CD14-positive monocyte (primary cell): ENCODE results near the gene GAS6. TPM values are rescaled to one million over a fixed set of nuclear protein-coding genes. Genes with fewer than 3 reads are reported as not detected.
"Not testable (repeated sequence)": the region's sequence is repeated elsewhere in the genome, so short reads cannot be mapped to it uniquely, and the experiment has no call there.

Experiments
- DNase-seq, 3 donors: peaks; one replicate each; pipeline ENCODE4 v3.0.0-alpha.2; 2011 to 2022
- H2AFZ ChIP-seq: 2 replicates; pipeline ENCODE4 v1.6.0; 2012; ENCODE audit warnings: mild to moderate bottlenecking, low read depth, low read length, inconsistent platforms; ENCODE audit not compliant: insufficient read depth, poor library complexity, severe bottlenecking
- H3K27ac ChIP-seq, 2 donors: 1 replicate in 1 of 2; 2 replicates in 1 of 2; pipeline ENCODE4 v1.5.1; 2012 to 2013; ENCODE audit warnings: low read length in 2 of 2, control low read depth in 1 of 2, inconsistent platforms in 1 of 2, low read depth in 1 of 2, mild to moderate bottlenecking in 1 of 2
- H3K27me3 ChIP-seq, 2 donors: one replicate each; pipeline versions ENCODE4 v1.6.0 to v1.6.1; 2011 to 2013; ENCODE audit warnings: low read length in 2 of 2; ENCODE audit not compliant: control insufficient read depth in 2 of 2, insufficient read depth in 2 of 2
- H3K36me3 ChIP-seq, 2 donors: replicated peaks in 1 of 2; 1 replicate in 1 of 2; 2 replicates in 1 of 2; pipeline versions ENCODE4 v1.5.1 to v1.6.1; 2012 to 2013; ENCODE audit warnings: low read length in 2 of 2, control low read depth in 1 of 2, inconsistent platforms in 1 of 2, mild to moderate bottlenecking in 1 of 2; ENCODE audit not compliant: insufficient read depth in 2 of 2, control insufficient read depth in 1 of 2
- H3K4me1 ChIP-seq, 2 donors: 1 replicate in 1 of 2; 2 replicates in 1 of 2; pipeline versions ENCODE4 v1.5.1 to v1.6.1; 2012 to 2013; ENCODE audit warnings: low read length in 2 of 2, control low read depth in 1 of 2, inconsistent platforms in 1 of 2, mild to moderate bottlenecking in 1 of 2, moderate library complexity in 1 of 2; ENCODE audit not compliant: insufficient read depth in 2 of 2, control insufficient read depth in 1 of 2
- H3K4me2 ChIP-seq: replicated peaks from 2 replicates; pipeline ENCODE3; 2012; ENCODE audit warnings: low read length, moderate library complexity, mild to moderate bottlenecking; ENCODE audit not compliant: poor library complexity, severe bottlenecking; ENCODE audit errors: extremely low read depth
- H3K4me3 ChIP-seq, 3 experiments: fragments of 200-600 bp in 1 of 3; sonication (generic) in 1 of 3; replicated peaks in 1 of 3; 1 replicate in 2 of 3; 2 replicates in 1 of 3; pipeline ENCODE4 v1.5.1; 2011 to 2013; ENCODE audit warnings: low read length in 3 of 3, mild to moderate bottlenecking in 3 of 3, control low read depth in 2 of 3, low read depth in 2 of 3, inconsistent platforms in 1 of 3, moderate library complexity in 1 of 3
- H3K79me2 ChIP-seq: 2 replicates; pipeline ENCODE4 v1.6.0; 2012; ENCODE audit warnings: mild to moderate bottlenecking, control low read depth, inconsistent platforms, low read length, moderate library complexity; ENCODE audit not compliant: insufficient read depth
- H3K9ac ChIP-seq: 2 replicates; pipeline ENCODE4 v1.6.0; 2017; ENCODE audit warnings: low read length, mild to moderate bottlenecking; ENCODE audit not compliant: insufficient read depth, poor library complexity, severe bottlenecking
- H3K9me3 ChIP-seq, 2 donors: replicated peaks in 1 of 2; 1 replicate in 1 of 2; 2 replicates in 1 of 2; pipeline versions ENCODE4 v1.5.1 to v1.6.1; 2012 to 2013; ENCODE audit warnings: low read length in 2 of 2, control low read depth in 1 of 2; ENCODE audit not compliant: control insufficient read depth in 1 of 2, insufficient read depth in 1 of 2
- H4K20me1 ChIP-seq: 2 replicates; pipeline ENCODE4 v1.6.0; 2012; ENCODE audit warnings: mild to moderate bottlenecking, low read length, control low read depth, moderate library complexity; ENCODE audit not compliant: insufficient read depth
- H3K27ac Mint-ChIP-seq, 7 donors: one replicate each; pipeline ENCODE4 v1.8.0; 2020; ENCODE audit warnings: mild to moderate bottlenecking in 7 of 7, mixed read lengths in 7 of 7, moderate library complexity in 6 of 7, inconsistent platforms in 2 of 7
- H3K27me3 Mint-ChIP-seq, 3 donors: one replicate each; pipeline ENCODE4 v1.8.0; 2021 to 2022; ENCODE audit warnings: low read depth in 3 of 3, mild to moderate bottlenecking in 3 of 3, mixed read lengths in 3 of 3, moderate library complexity in 3 of 3, inconsistent platforms in 1 of 3
- H3K36me3 Mint-ChIP-seq, 2 donors: one replicate each; pipeline ENCODE4 v1.8.0; 2020; ENCODE audit warnings: mixed read lengths in 2 of 2, inconsistent platforms in 1 of 2, mild to moderate bottlenecking in 1 of 2
- H3K4me1 Mint-ChIP-seq: one replicate; pipeline ENCODE4 v1.8.0; 2020; ENCODE audit warnings: mild to moderate bottlenecking, mixed read lengths
- H3K4me3 Mint-ChIP-seq, 2 donors: one replicate each; pipeline ENCODE4 v1.8.0; 2020; ENCODE audit warnings: mild to moderate bottlenecking in 2 of 2, mixed read lengths in 2 of 2, moderate library complexity in 1 of 2
- H3K9me3 Mint-ChIP-seq, 7 donors: one replicate each; pipeline ENCODE4 v1.8.0; 2020 to 2022; ENCODE audit warnings: mixed read lengths in 7 of 7, mild to moderate bottlenecking in 6 of 7, moderate library complexity in 6 of 7, inconsistent platforms in 2 of 7
- CTCF ChIP-seq: fragments of 200-600 bp; IDR thresholded peaks from one replicate; pipeline ENCODE4 v1.8.0; 2022; ENCODE audit warnings: antibody characterized with exemption, mild to moderate bottlenecking
- WGBS: methylation state at CpG from one replicate; pipeline ENCODE4 v1.1.5; 2013; ENCODE audit warnings: missing lambda C conversion rate; ENCODE audit not compliant: insufficient coverage; 5-methylcytosine and 5-hydroxymethylcytosine counted together
- intact Hi-C, 2 donors: fragments of 100-400 bp; cut with micrococcal nuclease; formaldehyde crosslinking; loops; one replicate each; pipeline versions ENCODE4 v1.15.0 to v1.15.1; 2023
- polyA plus RNA-seq, 3 donors: library from polyadenylated mRNA; depleted of rRNA in 1 of 3; unstranded in 2 of 3; stranded (reverse) in 1 of 3; fragments of 300-500 nt in 2 of 3; fragments of >200 nt in 1 of 3; fragmentation: Illumina TruSeq in 2 of 3; gene quantifications; 1 replicate in 2 of 3; 2 replicates in 1 of 3; pipeline ENCODE4 v1.2.3, GENCODE V29; 2012 to 2021

Gene GAS6
- polyA plus RNA-seq, 3 donors = 1.8 to 7.5 (median 1.9) TPM

GRCh38 chr13:113828282-113828825 is 35.5 kb downstream of the GAS6 start:
- Mint-ChIP-seq H3K27ac (no peak overlapping the region), H3K4me3 (no peak overlapping the region), H3K4me1 (no peaks in the 10 kb centered on the region), H3K27me3 (peaks cover 0 to 2% (median under 1%) of the 10 kb centered on the region in 3 donors), H3K9me3 (peaks cover 7 to 58% (median 19%) of the 10 kb centered on the region in 7 donors), H3K36me3 (peaks cover 27 to 51% of the 10 kb centered on the region in 2 donors)
- Histone ChIP-seq H3K4me1 (no peaks in the 10 kb centered on the region), H3K4me3 (no peak overlapping the region), H3K4me2 (no peak overlapping the region), H3K9me3 (peaks cover 18 to 46% of the 10 kb centered on the region in 2 donors), H4K20me1 (no peaks in the 10 kb centered on the region), H3K27me3 (no peaks in the 10 kb centered on the region), H3K79me2 (no peaks in the 10 kb centered on the region), H3K27ac (no peak overlapping the region), H3K36me3 (peaks cover 0 to 12% of the 10 kb centered on the region in 2 donors), H2AFZ (no peak overlapping the region), H3K9ac (no peak overlapping the region)
- TF ChIP-seq CTCF = no peak
- 99% methylated on average over 12 of the region's 20 CpGs for WGBS
- no peak for DNase-seq
- intact Hi-C loops = no loop called here

GRCh38 chr13:113827021-113827420 is 36.9 kb downstream of the GAS6 start:
- no peaks in the 10 kb centered on the region for H3K4me1 ChIP-seq
- WGBS = 97% methylated on average over 18 of the region's 19 CpGs
- Mint-ChIP-seq H3K4me3 (no peak overlapping the region), H3K4me1 (no peaks in the 10 kb centered on the region), H3K27ac (no peak overlapping the region), H3K36me3 (peaks cover 31 to 60% of the 10 kb centered on the region in 2 donors), H3K27me3 (peaks cover 0 to 2% (median 2%) of the 10 kb centered on the region in 3 donors), H3K9me3 (peaks cover 9 to 63% (median 28%) of the 10 kb centered on the region in 7 donors)
- H3K4me2 ChIP-seq = no peak overlapping the region
- H3K79me2 ChIP-seq = no peaks in the 10 kb centered on the region
- DNase-seq = no peak
- H3K27ac ChIP-seq = no peak overlapping the region
- H2AFZ ChIP-seq = no peak overlapping the region
- no peak overlapping the region for H3K9ac ChIP-seq
- TF ChIP-seq CTCF = no peak
- no peaks in the 10 kb centered on the region for H3K27me3 ChIP-seq
- H3K9me3 ChIP-seq = peaks cover 30 to 60% of the 10 kb centered on the region in 2 donors
- peaks cover under 1 to 16% of the 10 kb centered on the region in 2 donors for H3K36me3 ChIP-seq
- no peak overlapping the region for H3K4me3 ChIP-seq
- H4K20me1 ChIP-seq = no peaks in the 10 kb centered on the region
- intact Hi-C loops = no loop called here

- H3K9ac ChIP-seq, H4K20me1 ChIP-seq, H3K4me2 ChIP-seq, H3K4me3 Mint-ChIP-seq, H3K27me3 ChIP-seq, DNase-seq, H3K27ac ChIP-seq, H3K27me3 Mint-ChIP-seq, H2AFZ ChIP-seq, H3K4me1 Mint-ChIP-seq, H3K79me2 ChIP-seq, H3K4me3 ChIP-seq, H3K4me1 ChIP-seq, H3K27ac Mint-ChIP-seq, intact Hi-C loops: not testable (repeated sequence)
- Mint-ChIP-seq H3K36me3 (peaks cover 34 to 66% of the 10 kb centered on the region in 2 donors), H3K9me3 (peaks cover 9 to 68% (median 33%) of the 10 kb centered on the region in 7 donors)
- peaks cover 4 to 20% of the 10 kb centered on the region in 2 donors for H3K36me3 ChIP-seq
- 93% methylated on average over 10 of the region's 35 CpGs for WGBS
- peaks cover 35 to 66% of the 10 kb centered on the region in 2 donors for H3K9me3 ChIP-seq
Observed at GRCh38 chr13:113826446-113826845, 37.4 kb downstream of the GAS6 start.
